Measurements from ENCODE around the gene CABP5.
"Not testable (repeated sequence)": the region's sequence is repeated elsewhere in the genome, so short reads cannot be mapped to it uniquely, and the experiment has no call there.

CABP5 gene

DNA sequence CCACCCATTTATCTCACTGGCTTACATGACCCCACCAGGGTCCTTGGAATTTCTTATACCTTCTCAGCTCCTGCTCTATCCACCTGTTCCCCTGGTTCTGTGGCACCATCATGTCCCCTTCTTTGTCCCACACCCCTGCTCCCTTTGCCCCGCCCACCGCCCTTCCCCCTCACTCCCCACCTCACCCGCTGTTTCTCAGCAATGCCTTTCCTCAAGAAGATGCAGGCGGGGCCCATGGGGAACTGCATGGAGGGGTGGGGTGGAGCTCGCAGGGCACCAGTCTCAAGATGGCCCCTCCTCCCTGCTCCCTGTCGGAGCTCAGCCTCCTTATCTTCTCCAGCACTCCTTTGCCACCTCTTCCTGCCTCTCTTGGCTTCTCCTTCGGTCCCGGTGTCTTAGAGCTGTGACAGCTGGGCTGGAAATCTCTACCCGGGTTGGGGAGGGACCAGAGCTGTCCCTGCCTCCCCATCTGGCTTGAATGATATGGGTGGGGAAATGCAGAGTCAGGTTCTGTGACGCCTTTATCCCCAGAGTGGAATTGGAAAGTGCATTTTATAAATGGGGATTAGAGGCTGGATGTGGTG is at the start of gene CABP5:
Gene CABP5, minus strand, starts transcription at position 405 of the 584 bp plus-strand sequence. Its CDS starts 157 bp downstream, at position 248.
- DNase-seq (ENCODE audit: low read depth in 2 of 2) = no peak

DNA sequence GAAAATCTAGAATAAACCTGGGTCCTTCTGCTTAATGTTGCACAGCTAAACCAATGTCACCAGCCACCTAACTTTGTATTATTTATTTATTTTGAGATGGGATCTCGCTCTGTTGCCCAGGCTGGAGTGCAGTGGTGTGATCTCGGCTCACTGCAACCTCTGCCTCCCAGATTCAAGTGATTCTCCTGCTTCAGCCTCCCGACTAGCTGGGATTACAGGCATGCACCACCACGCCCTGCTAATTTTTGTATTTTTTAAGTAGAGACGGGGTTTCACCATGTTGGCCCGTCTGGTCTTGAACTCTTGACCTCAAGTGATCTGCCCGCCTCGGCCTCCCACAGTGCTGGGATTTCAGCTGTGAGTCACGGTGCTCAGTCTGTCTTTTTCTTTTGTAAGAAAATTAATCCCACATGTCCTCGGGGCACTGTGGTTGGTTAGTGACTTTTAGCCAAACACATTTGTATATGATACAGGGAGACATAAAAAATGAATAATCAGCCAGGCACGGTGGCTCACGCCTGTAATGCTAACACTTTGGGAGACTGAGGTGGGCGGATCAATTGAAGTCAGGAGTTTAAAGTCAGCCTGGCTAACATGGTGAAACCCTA is 47.3 kb upstream of the CABP5 start:
- DNase-seq (ENCODE audit: low read depth in 2 of 2) = not testable (repeated sequence)

DNA sequence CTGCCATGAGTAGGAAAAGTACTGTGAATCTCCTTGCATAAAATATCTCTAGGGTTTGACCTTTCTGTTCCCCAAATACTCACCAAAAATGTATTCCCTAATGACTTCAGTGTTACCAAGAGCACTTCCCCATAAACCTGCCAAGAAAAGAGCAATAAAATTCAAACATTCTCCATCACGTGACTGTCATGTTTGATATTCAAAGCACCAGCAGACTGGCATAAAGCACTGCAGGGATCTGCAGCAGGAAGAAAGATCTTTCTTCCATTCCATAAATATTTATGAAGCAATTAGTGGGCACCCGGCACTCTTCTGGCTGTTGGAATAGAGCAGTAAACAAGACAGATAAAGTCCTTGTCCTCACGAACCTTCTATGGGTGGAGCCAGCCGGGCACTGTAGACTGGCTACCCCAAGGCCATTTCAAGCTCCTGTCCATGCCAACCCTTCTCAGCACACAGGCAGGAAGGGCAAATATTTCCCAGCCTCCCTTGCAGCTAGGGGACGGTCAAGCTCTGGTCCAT is 46.5 kb upstream of the CABP5 start:
- DNase-seq (ENCODE audit: low read depth in 2 of 2) = no peak

DNA sequence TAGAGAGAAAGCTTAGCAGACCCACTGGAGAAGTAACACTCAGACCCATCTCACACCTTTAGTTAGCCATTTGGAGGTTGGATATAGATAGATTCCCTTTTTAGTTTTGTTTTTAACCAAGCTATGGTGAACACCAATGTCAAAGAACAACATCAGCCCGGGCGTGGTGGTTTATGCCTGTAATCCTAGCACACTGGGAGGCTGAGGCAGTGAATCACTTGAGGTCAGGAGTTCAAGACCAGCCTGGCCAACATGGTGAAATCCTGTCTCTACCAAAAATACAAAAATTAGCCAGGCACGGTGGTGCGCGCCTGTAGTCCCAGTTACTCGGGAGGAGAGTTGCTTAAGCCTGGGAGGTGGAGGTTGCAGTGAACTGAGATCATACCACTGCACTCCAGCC is 45.1 kb upstream of the CABP5 start:
- not testable (repeated sequence) for DNase-seq (ENCODE audit: low read depth in 2 of 2)

- no peak for DNase-seq (ENCODE audit: low read depth in 2 of 2)
Measured at GRCh38 chr19:48085904-48086864, 42.3 kb upstream of the CABP5 start.

DNA sequence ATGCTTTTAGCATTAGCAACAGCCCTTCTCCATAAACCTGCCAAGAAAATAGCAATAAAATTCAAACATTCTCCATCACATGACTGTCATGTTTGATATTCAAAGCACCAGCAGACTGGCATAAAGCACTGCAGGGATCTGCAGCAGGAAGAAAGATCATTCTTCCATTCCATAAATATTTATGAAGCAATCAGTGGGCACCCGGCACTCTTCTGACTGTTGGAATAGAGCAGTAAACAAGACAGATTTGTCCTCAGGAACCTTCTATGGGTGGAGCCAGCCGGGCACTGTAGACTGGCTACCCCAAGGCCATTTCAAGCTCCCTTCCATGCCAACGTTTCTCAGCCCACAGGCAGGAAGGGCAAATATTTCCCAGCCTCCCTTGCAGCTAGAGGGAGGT is 41.2 kb upstream of the CABP5 start:
- DNase-seq (ENCODE audit: low read depth in 2 of 2) = no peak

- DNase-seq (ENCODE audit: low read depth in 2 of 2) = no peak
Measured at GRCh38 chr19:48081106-48081505, 37.2 kb upstream of the CABP5 start.

GRCh38 chr19:48070177-48070769 is 26.4 kb upstream of the CABP5 start:
- DNase-seq (ENCODE audit: low read depth in 2 of 2) = not testable (repeated sequence)

GRCh38 chr19:48069435-48069834 is 25.6 kb upstream of the CABP5 start:
- no peak for DNase-seq (ENCODE audit: low read depth in 2 of 2)

DNA sequence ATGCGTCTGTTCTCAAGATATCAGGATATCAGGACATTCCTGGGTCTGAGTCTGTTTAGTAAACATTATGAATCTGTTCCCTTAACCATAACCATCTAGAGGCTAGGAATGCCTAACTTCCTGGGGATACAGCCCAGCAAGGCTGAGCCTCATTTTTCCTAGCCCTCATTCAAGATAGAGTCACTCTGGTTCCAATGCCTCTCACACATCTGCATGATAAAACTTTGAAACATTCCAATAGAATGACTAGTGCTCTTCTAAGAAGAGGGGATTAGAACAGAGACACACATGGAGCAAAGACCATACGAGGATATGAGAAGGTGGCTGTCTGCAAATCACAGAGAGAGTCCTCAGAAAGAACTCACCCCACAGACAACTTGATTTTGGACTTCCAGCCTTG is 20.6 kb upstream of the CABP5 start:
- DNase-seq (ENCODE audit: low read depth in 2 of 2) = no peak

DNA sequence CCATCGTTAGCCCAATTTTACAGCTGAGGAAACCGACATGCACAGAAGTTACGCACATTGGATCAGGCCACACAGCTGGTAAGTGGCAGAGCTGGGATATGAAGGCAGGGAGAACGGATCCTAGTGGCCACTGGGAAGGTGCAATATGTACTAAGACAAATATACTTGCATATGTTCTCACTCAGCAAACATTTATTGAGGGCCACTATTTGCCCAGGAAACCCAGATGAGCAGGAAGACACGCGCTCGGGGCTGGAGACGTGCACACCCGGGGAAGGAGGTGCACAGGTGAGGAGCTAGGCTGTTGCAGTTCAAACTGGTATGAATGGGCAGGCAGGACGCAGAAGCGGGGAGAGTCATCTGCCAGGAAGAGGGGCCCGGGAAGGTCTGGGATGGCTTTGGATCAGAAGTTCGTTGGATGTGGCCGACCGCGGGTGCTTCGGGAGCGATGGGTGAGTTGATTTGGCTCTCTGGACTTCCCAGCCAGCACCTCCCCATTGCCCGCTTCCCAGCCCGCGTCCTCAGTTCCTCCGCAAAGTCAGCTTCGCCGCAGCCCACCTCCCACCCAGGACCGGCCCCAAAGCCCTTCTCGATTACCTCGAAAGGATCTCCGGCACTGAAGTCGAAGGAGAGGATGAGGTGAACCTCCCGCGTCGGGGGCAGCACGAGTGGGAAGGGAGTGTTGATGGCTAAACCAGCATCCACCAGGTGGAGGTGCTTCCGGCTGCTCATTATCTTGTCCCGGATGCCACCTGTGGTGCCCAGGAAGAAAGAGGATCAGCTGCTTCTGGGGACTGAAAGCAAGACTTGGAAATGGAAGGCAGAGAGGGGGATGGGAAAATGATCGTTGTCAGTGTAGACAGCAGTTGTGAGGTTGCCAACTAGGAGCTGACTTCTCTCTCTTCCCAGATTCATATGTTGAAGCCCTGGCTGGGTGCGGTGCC is 17.8 kb upstream of the CABP5 start:
- no peak for DNase-seq (ENCODE audit: low read depth in 2 of 2)

- no peak for DNase-seq (ENCODE audit: low read depth in 2 of 2)
Measured at GRCh38 chr19:48060381-48060780, 16.5 kb upstream of the CABP5 start.

DNA sequence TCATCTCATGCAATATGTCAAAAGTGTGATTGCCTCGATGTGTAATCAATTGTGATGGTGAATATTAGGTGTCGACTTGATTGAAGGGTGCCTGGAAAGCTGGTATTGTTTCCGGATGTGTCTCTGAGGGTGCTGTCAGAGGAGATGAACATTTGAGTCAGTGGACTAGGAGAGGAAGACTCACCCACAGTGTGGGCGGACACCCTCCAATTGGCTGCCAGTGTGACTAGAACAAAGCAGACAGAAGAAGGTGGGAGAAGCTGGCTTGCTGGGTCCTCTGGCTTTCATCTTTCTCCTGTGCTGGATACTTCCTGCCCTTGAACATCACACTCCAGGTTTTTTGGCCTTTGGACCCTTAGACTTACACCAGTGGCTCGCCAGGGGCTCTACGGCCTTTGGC is 15.5 kb upstream of the CABP5 start:
- DNase-seq (ENCODE audit: low read depth in 2 of 2) = no peak

DNA sequence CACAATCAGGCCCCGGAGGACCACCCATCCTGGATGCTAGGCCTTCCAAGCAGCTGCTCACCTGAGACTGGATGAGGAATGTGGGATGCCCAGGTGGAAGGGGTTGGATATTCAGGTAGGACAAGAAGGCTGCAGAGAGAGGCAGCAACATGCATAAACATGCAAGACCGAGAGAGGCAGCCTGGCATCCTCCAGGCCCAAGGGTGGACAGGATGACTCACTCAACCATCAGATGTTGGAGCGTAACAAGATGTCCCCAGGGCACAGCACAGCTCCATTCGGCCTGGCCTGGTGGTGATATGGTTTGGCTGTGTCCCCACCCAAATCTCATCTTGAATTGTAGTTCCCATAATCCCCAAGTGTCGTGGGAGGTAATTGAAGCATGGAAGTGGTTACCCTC is 10.0 kb upstream of the CABP5 start:
- DNase-seq (ENCODE audit: low read depth in 2 of 2) = no peak

GRCh38 chr19:48053076-48053475 is 9.2 kb upstream of the CABP5 start:
- no peak for DNase-seq (ENCODE audit: low read depth in 2 of 2)

DNA sequence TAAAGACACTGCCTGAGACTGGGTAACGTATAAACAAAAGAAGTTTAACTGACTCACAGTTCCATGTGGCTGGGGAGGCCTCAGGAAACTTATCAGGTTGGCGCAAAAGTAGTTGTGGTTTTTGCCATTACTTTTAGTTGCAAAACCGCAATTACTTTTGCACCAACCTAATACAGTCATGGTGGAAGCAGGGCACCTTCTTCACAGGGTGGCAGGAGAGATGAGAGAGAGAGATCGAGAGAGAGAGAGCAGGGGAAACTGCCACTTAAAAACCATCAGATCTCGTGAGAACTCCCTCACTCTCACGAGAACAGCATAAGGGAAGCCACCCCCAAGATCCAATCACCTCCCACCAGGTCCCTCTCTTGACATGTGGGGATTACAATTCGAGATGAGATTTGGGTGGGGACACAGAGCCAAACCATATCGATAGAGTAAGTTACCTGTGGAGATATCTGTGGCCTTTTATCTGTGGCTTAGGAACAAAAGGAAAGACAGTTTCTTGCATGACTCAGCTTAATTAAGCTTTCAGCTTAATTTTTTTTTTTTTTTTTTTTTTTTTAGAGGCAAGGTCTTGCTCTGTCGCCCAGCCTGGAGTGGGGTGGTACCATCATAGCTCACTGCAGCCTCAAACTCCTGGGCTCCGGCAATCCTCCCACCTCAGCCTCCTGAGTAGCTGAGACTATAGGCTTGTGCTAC is 7.6 kb upstream of the CABP5 start:
- DNase-seq (ENCODE audit: low read depth in 2 of 2) = no peak

GRCh38 chr19:48044561-48044960 is 682 bp upstream of the CABP5 start:
- no peak for DNase-seq (ENCODE audit: low read depth in 2 of 2)

GRCh38 chr19:48041877-48042580 is 1.9 kb downstream of the CABP5 start:
- no peak for DNase-seq (ENCODE audit: low read depth in 2 of 2)

DNA sequence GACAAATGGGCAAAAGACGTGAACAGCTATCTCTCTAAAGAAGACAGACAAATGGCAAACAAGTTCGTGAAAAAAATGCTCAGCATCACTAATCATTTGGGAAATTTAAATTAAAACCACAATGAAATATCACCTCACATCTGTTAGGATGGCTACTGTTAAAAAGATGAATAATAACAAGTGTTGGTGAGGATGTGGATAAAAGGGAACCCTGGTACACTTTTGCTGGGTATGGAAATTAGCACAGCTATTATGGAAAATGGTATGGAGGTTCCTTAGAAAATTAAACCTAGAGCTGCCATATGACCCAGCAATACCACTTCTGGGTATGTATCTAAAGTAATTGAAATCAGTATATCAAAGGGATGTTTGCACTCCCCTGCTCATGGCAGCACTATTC is 7.1 kb downstream of the CABP5 start:
- DNase-seq (ENCODE audit: low read depth in 2 of 2) = no peak

DNA sequence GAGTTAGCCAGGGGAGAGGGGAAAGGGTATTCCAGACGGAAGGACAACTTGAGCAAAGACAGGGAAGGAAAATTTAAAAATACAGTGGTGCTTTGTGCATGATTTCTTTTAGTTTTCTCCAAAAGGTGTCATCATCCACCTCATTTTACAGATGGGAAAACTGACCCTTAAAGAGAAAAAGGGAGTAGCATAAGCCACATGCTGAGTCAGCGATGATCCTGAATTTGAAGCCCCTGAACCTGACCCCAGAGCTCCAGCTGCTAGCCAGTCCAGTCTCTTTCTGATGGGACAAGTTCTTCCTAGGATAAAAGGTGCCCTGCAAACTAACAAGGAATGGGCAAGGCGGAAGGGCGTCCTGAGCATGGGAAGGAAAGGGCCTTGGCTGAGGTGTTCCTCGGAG is 10.3 kb downstream of the CABP5 start:
- DNase-seq (ENCODE audit: low read depth in 2 of 2) = no peak
